Sigmoid colon (tissue), 7 donors: ENCODE data around the gene DGKI. TPM values are rescaled to one million over a fixed set of nuclear protein-coding genes. Genes with fewer than 3 reads are reported as not detected.

Experiments
- DNase-seq: peaks from one replicate; pipeline ENCODE4 v3.0.0-alpha.2; 2019
- H3K27ac ChIP-seq, 4 donors: fragments of 200-600 bp; sonication (generic); one replicate each; pipeline ENCODE4 v1.5.1; 2016 to 2019; ENCODE audit warnings: mild to moderate bottlenecking in 1 of 4
- H3K27me3 ChIP-seq, 3 donors: fragments of 200-600 bp; sonication (generic); one replicate each; pipeline ENCODE4 v1.5.1; 2019; ENCODE audit warnings: mild to moderate bottlenecking in 1 of 3
- H3K36me3 ChIP-seq, 4 donors: fragments of 200-600 bp; sonication (generic); one replicate each; pipeline ENCODE4 v1.5.1; 2016 to 2019
- H3K4me1 ChIP-seq, 4 donors: fragments of 200-600 bp; sonication (generic); one replicate each; pipeline ENCODE4 v1.5.1; 2017 to 2019
- H3K4me3 ChIP-seq, 4 donors: fragments of 200-600 bp; sonication (generic); one replicate each; pipeline ENCODE4 v1.5.1; 2017 to 2019; ENCODE audit warnings: mild to moderate bottlenecking in 2 of 4, moderate library complexity in 1 of 4
- H3K9me3 ChIP-seq, 4 donors: fragments of 200-600 bp in 3 of 4; sonication (generic) in 3 of 4; one replicate each; pipeline versions ENCODE4 v1.5.1 to v1.6.1; 2013 to 2019
- CTCF ChIP-seq, 4 experiments: fragments of 450-650 bp in 3 of 4; fragments of 200-600 bp in 1 of 4; IDR thresholded peaks; one replicate each; pipeline ENCODE4 v1.5.1; 2016 to 2019; ENCODE audit warnings: antibody characterized with exemption in 4 of 4, mild to moderate bottlenecking in 3 of 4, moderate library complexity in 2 of 4
- EP300 ChIP-seq, 4 donors: sonication (generic); formaldehyde crosslinking; IDR thresholded peaks; one replicate each; pipeline ENCODE4 v1.6.1; 2017; ENCODE audit warnings: antibody characterized with exemption in 4 of 4
- POLR2A ChIP-seq, 2 donors: fragments of 450-650 bp; IDR thresholded peaks; one replicate each; pipeline ENCODE4 v1.6.1; 2016; ENCODE audit warnings: antibody characterized with exemption in 2 of 2, mild to moderate bottlenecking in 2 of 2, moderate library complexity in 2 of 2
- POLR2AphosphoS5 ChIP-seq, 4 donors: sonication (generic); formaldehyde crosslinking; IDR thresholded peaks; one replicate each; pipeline ENCODE4 v1.6.1; 2017; ENCODE audit warnings: antibody characterized with exemption in 4 of 4
- WGBS, 2 donors: extraction: QIAGEN DNeasy Blood & Tissue Kit; methylation state at CpG; one replicate each; pipeline ENCODE4 v1.1.7; 2013; 5-methylcytosine and 5-hydroxymethylcytosine counted together
- intact Hi-C: fragments of 100-400 bp; cut with DNase I; formaldehyde crosslinking; loops from one replicate; pipeline ENCODE4 v1.15.1; 2023
- polyA plus RNA-seq, 3 donors: library from polyadenylated mRNA; stranded (reverse); fragments of 200-250 nt; gene quantifications; one replicate each; pipeline ENCODE4 v1.2.3, GENCODE V29; 2013
- total RNA-seq, 4 donors: library from RNA; depleted of rRNA; stranded (reverse); fragments of >200 nt; gene quantifications; one replicate each; pipeline ENCODE4 v1.1.0, GENCODE V29; 2016
- donor health status: healthy with polysubstance abuse.
- donor health status: Bipolar disorder and iron deficiency.
- donor health status: healthy.

The DGKI gene
- total and polyA plus RNA-seq, 7 donors: 0.17 to 7.6 (median 1.0) TPM; not detected in 1

- H3K36me3 ChIP-seq: no peaks in the 10 kb centered on the region
- no peaks in the 10 kb centered on the region for H3K9me3 ChIP-seq
- peaks cover 0 to 4% (median 0%) of the 10 kb centered on the region in 4 donors for H3K4me1 ChIP-seq
- H3K27ac ChIP-seq: no peak overlapping the region
- H3K27me3 ChIP-seq: no peaks in the 10 kb centered on the region
- no peak overlapping the region for H3K4me3 ChIP-seq
- intact Hi-C loops: no loop called here
- DNase-seq: peak; percentile 69
- TF ChIP-seq EP300 (IDR thresholded peaks at IDR 0.05) (no peak), CTCF (IDR thresholded peaks at IDR 0.05) (no peak), POLR2AphosphoS5 (IDR thresholded peaks at IDR 0.05) (no peak), POLR2A (IDR thresholded peaks at IDR 0.05) (no peak)
- 87 to 91% methylated on average over 9 of the region's 9 CpGs for WGBS, 2 donors
Measured at GRCh38 chr7:137395420-137395819, 451.4 kb downstream of the DGKI start.

- peaks cover 0 to 4% (median 0%) of the 10 kb centered on the region in 4 donors for H3K4me1 ChIP-seq
- no peak overlapping the region for H3K27ac ChIP-seq
- TF ChIP-seq EP300 (IDR thresholded peaks at IDR 0.05): no peak
- TF ChIP-seq POLR2AphosphoS5 (IDR thresholded peaks at IDR 0.05): no peak
- TF ChIP-seq CTCF (IDR thresholded peaks at IDR 0.05): no peak
- no peak for TF ChIP-seq POLR2A (IDR thresholded peaks at IDR 0.05)
- intact Hi-C loops: no loop called here
- no peak for DNase-seq
- H3K27me3 ChIP-seq: no peaks in the 10 kb centered on the region
- H3K36me3 ChIP-seq: no peaks in the 10 kb centered on the region
- no peak overlapping the region for H3K4me3 ChIP-seq
- H3K9me3 ChIP-seq: no peaks in the 10 kb centered on the region
Measured at GRCh38 chr7:137393570-137393969, 453.2 kb downstream of the DGKI start.

- Histone ChIP-seq H3K27ac (no peak overlapping the region), H3K4me1 (no peaks in the 10 kb centered on the region), H3K9me3 (no peaks in the 10 kb centered on the region), H3K27me3 (no peaks in the 10 kb centered on the region), H3K36me3 (no peaks in the 10 kb centered on the region), H3K4me3 (no peak overlapping the region)
- intact Hi-C loops: no loop called here
- DNase-seq: no peak
- TF ChIP-seq EP300 (IDR thresholded peaks at IDR 0.05) (no peak), POLR2AphosphoS5 (IDR thresholded peaks at IDR 0.05) (no peak), CTCF (IDR thresholded peaks at IDR 0.05) (no peak), POLR2A (IDR thresholded peaks at IDR 0.05) (no peak)
- WGBS, 2 donors: 43 to 48% methylated on average over 1 of the region's 1 CpG
Measured at GRCh38 chr7:137390076-137390475, 456.7 kb downstream of the DGKI start.

GRCh38 chr7:137388916-137389315 lies 457.9 kb downstream of the DGKI start:
- 84 to 88% methylated on average over 1 of the region's 1 CpG for WGBS, 2 donors
- intact Hi-C loops: no loop called here
- no peak overlapping the region for H3K27ac ChIP-seq
- H3K4me3 ChIP-seq: no peak overlapping the region
- H3K36me3 ChIP-seq: no peaks in the 10 kb centered on the region
- no peak for DNase-seq
- TF ChIP-seq POLR2A (IDR thresholded peaks at IDR 0.05) (no peak), CTCF (IDR thresholded peaks at IDR 0.05) (no peak), EP300 (IDR thresholded peaks at IDR 0.05) (no peak), POLR2AphosphoS5 (IDR thresholded peaks at IDR 0.05) (no peak)
- H3K27me3 ChIP-seq: no peaks in the 10 kb centered on the region
- H3K9me3 ChIP-seq: no peaks in the 10 kb centered on the region
- H3K4me1 ChIP-seq: no peaks in the 10 kb centered on the region

- intact Hi-C loops: no loop called here
- no peaks in the 10 kb centered on the region for H3K36me3 ChIP-seq
- TF ChIP-seq POLR2AphosphoS5 (IDR thresholded peaks at IDR 0.05) (no peak), POLR2A (IDR thresholded peaks at IDR 0.05) (no peak), CTCF (IDR thresholded peaks at IDR 0.05) (no peak), EP300 (IDR thresholded peaks at IDR 0.05) (no peak)
Measured at GRCh38 chr7:137386966-137387365, 459.8 kb downstream of the DGKI start.

More at GRCh38 chr7:137386966-137387365, 459.8 kb downstream of the DGKI start:
- no peak for DNase-seq
- no peak overlapping the region for H3K27ac ChIP-seq
- no peaks in the 10 kb centered on the region for H3K27me3 ChIP-seq
- no peak overlapping the region for H3K4me3 ChIP-seq
- H3K9me3 ChIP-seq: no peaks in the 10 kb centered on the region
- H3K4me1 ChIP-seq: no peaks in the 10 kb centered on the region
- WGBS, 2 donors: 7 to 28% methylated on average over 1 of the region's 1 CpG
